OCI-LY1 (cell line): ENCODE measurements around the gene VN1R5.
"Not testable (repeated sequence)": the region's sequence is repeated elsewhere in the genome, so short reads cannot be mapped to it uniquely, and the experiment has no call there.

Source experiments
- H2AFZ ChIP-seq: fragments of 200-600 bp; sonication (generic), shearing (Covaris generic); 2 replicates; pipeline ENCODE4 v1.6.0; 2014; ENCODE audit warnings: antibody characterized with exemption, mild to moderate bottlenecking, low read length
- H3F3A ChIP-seq: fragments of 200-600 bp; sonication (generic), shearing (Covaris generic); 2 replicates; pipeline ENCODE4 v1.6.0; 2014; ENCODE audit warnings: mild to moderate bottlenecking, antibody characterized with exemption, low read length, moderate library complexity; ENCODE audit not compliant: insufficient read depth
- H3K27ac ChIP-seq: fragments of 200-600 bp; sonication (generic); 2 replicates; pipeline ENCODE4 v1.5.1; 2014; ENCODE audit warnings: low read length, mixed run types, mild to moderate bottlenecking, low read depth; ENCODE audit not compliant: poor library complexity, severe bottlenecking
- H3K27me3 ChIP-seq: fragments of 200-600 bp; sonication (generic); 2 replicates; pipeline ENCODE4 v1.6.0; 2014; ENCODE audit warnings: antibody characterized with exemption, mild to moderate bottlenecking, low read length, moderate library complexity; ENCODE audit not compliant: insufficient read depth
- H3K36me3 ChIP-seq: fragments of 200-600 bp; sonication (generic); 2 replicates; pipeline ENCODE4 v1.6.1; 2014; ENCODE audit warnings: mild to moderate bottlenecking, antibody characterized with exemption, low read length, moderate library complexity, mixed read lengths; ENCODE audit not compliant: insufficient read depth
- H3K4me1 ChIP-seq: fragments of 200-600 bp; sonication (generic); 2 replicates; pipeline ENCODE4 v1.5.1; 2014; ENCODE audit warnings: mild to moderate bottlenecking, low read length, moderate library complexity; ENCODE audit not compliant: insufficient read depth, severe bottlenecking
- H3K4me2 ChIP-seq: fragments of 200-600 bp; sonication (generic), shearing (Covaris generic); 2 replicates; pipeline ENCODE4 v1.6.1; 2014; ENCODE audit warnings: low read length
- H3K4me3 ChIP-seq: fragments of 200-600 bp; sonication (generic); 2 replicates; pipeline ENCODE4 v1.5.1; 2014; ENCODE audit warnings: low read length, low read depth, mild to moderate bottlenecking, mixed read lengths; ENCODE audit not compliant: poor library complexity, severe bottlenecking
- H3K79me2 ChIP-seq: fragments of 200-600 bp; shearing (Covaris generic); 2 replicates; pipeline ENCODE4 v1.6.1; 2016; ENCODE audit warnings: mixed run types, low read length, mixed read lengths; ENCODE audit not compliant: insufficient read depth
- H3K9ac ChIP-seq: fragments of 200-600 bp; sonication (generic), shearing (Covaris generic); 2 replicates; pipeline ENCODE4 v1.6.1; 2014; ENCODE audit warnings: mild to moderate bottlenecking, low read length, mixed read lengths
- H3K9me2 ChIP-seq: fragments of 200-600 bp; sonication (generic), shearing (Covaris generic); 2 replicates; pipeline ENCODE4 v1.6.1; 2014; ENCODE audit warnings: low read depth, mild to moderate bottlenecking, low read length, mixed read lengths
- H3K9me3 ChIP-seq: fragments of 200-600 bp; shearing (Covaris generic); 2 replicates; pipeline ENCODE4 v1.6.1; 2014; ENCODE audit warnings: low read length, mixed read lengths
- H4K20me1 ChIP-seq: fragments of 200-600 bp; sonication (generic), shearing (Covaris generic); 2 replicates; pipeline ENCODE4 v1.6.0; 2016; ENCODE audit warnings: mild to moderate bottlenecking, low read length; ENCODE audit not compliant: insufficient read depth
- CTCF ChIP-seq: fragments of 200-600 bp; sonication (generic), shearing (Covaris generic); IDR thresholded peaks from 2 replicates; pipeline ENCODE4 v1.5.1; 2017; ENCODE audit warnings: mild to moderate bottlenecking, antibody characterized with exemption, low read length, moderate library complexity, mixed read lengths
- EZH2 ChIP-seq: fragments of 200-600 bp; sonication (generic), shearing (Covaris generic); IDR thresholded peaks from 2 replicates; pipeline ENCODE4 v1.8.0; 2017; ENCODE audit warnings: borderline replicate concordance, mixed run types, mild to moderate bottlenecking, antibody characterized with exemption, low read length, moderate library complexity, mixed read lengths

Gene VN1R5

GRCh38 chr1:247287460-247287859, 31.6 kb downstream of the VN1R5 start:
- H3K9me2 ChIP-seq: no peaks in the 10 kb centered on the region
- no peaks in the 10 kb centered on the region for H3F3A ChIP-seq
- no peak overlapping the region for H3K9ac ChIP-seq
- no peak overlapping the region for H3K4me2 ChIP-seq
- H3K36me3 ChIP-seq: no peaks in the 10 kb centered on the region
- no peak overlapping the region for H3K4me3 ChIP-seq
- H4K20me1 ChIP-seq: no peaks in the 10 kb centered on the region
- no peaks in the 10 kb centered on the region for H3K4me1 ChIP-seq
- H3K9me3 ChIP-seq: no peaks in the 10 kb centered on the region; the same call in 1 of the 2 replicates
- no peaks in the 10 kb centered on the region for H3K27me3 ChIP-seq
- TF ChIP-seq CTCF: peak; percentile 53
- TF ChIP-seq EZH2: no peak
- no peak overlapping the region for H2AFZ ChIP-seq
- H3K27ac ChIP-seq: no peak overlapping the region
- no peaks in the 10 kb centered on the region for H3K79me2 ChIP-seq

- Histone ChIP-seq H3K9me3 (no peaks in the 10 kb centered on the region; the same call in 1 of the 2 replicates), H3K27ac (no peak overlapping the region), H4K20me1 (no peaks in the 10 kb centered on the region), H3K4me3 (no peak overlapping the region), H3K27me3 (no peaks in the 10 kb centered on the region), H3K79me2 (no peaks in the 10 kb centered on the region), H3K9ac (no peak overlapping the region), H3K4me2 (no peak overlapping the region), H3K4me1 (no peaks in the 10 kb centered on the region), H2AFZ (no peak overlapping the region), H3F3A (no peaks in the 10 kb centered on the region), H3K36me3 (no peaks in the 10 kb centered on the region), H3K9me2 (no peaks in the 10 kb centered on the region)
- TF ChIP-seq EZH2: no peak
- TF ChIP-seq CTCF: no peak
Measured at GRCh38 chr1:247288341-247288740, 32.5 kb downstream of the VN1R5 start.

DNA sequence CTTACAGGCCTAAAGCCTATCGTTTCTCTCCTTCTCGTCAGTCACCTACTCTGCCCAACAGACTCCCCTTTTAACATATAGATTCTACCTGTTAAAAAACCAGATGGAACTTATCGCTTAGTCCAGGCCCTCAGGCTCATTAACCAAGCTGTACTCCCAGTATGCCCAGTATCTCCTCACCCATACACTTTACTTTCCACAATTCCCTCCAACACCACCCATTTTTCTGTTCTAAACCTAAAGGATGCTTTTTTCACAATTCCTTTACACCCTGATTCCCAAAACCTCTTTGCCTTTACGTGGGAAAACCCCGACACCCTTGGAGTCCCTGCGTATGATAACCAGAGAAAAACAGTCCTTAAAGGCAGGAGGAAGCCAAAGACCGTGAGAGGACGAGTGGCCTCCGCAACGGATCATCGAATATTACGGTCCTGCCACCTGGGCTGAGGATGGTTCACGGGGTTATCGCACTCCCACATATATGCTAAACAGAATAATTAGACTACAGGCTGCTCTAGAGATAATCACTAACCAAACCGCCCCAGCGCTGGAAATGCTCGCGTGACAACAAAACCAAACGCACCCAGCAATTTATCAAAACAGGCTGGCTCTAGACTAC, 33.5 kb downstream of the VN1R5 start:
- not testable (repeated sequence) for H4K20me1 ChIP-seq, H2AFZ ChIP-seq

DNA sequence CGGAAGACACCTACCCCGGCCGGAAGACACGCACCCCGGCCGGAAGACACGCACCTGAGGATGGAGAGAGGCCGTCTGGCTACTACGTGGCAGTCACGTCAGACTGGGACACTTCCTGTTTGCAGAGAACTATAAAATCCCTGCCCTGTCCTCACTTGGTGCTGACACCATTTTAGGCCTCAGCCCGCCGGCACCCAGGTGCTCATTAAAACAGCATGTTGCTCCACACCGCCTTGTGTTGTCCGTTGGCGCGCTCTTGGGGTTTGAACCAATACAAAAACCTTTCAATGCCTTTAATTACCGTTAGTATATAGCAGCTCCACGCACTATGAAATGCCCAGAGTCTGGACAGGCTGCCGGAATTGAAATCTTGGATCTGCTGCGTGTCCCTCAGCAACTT, 34.7 kb downstream of the VN1R5 start:
- no peaks in the 10 kb centered on the region for H4K20me1 ChIP-seq
- H3K4me2 ChIP-seq: no peak overlapping the region
- no peak for TF ChIP-seq CTCF
- no peak for TF ChIP-seq EZH2
- H3K36me3 ChIP-seq: no peaks in the 10 kb centered on the region
- H3F3A ChIP-seq: no peaks in the 10 kb centered on the region
- no peaks in the 10 kb centered on the region; the same call in 1 of the 2 replicates for H3K9me3 ChIP-seq
- H3K9ac ChIP-seq: no peak overlapping the region
- H3K4me3 ChIP-seq: no peak overlapping the region
- no peak overlapping the region for H3K27ac ChIP-seq
- H3K79me2 ChIP-seq: no peaks in the 10 kb centered on the region
- no peaks in the 10 kb centered on the region for H3K9me2 ChIP-seq
- H3K27me3 ChIP-seq: no peaks in the 10 kb centered on the region
- no peaks in the 10 kb centered on the region for H3K4me1 ChIP-seq
- H2AFZ ChIP-seq: no peak overlapping the region

More for the DNA sequence above, 33.5 kb downstream of the VN1R5 start:
- not testable (repeated sequence) for H3K9me3 ChIP-seq, H3K79me2 ChIP-seq, H3K9me2 ChIP-seq, H3K4me2 ChIP-seq, H3K36me3 ChIP-seq, H3K27ac ChIP-seq, H3F3A ChIP-seq, H3K9ac ChIP-seq, H3K4me1 ChIP-seq, H3K4me3 ChIP-seq, H3K27me3 ChIP-seq
